ENCODE data around the gene STOML2. TPM values are rescaled to one million over a fixed set of nuclear protein-coding genes. Genes with fewer than 3 reads are reported as not detected.

The STOML2 gene
- polyA plus RNA-seq, 3 donors from 2014 or later, result 79.7 to 155 (median 116) TPM

- H3K27ac Mint-ChIP-seq, result peak overlapping the region; percentile 87 to 99 (median 96)
- no peaks in the 10 kb centered on the region for H3K36me3 Mint-ChIP-seq
- peak overlapping the region; percentile 89 to 99 (median 95) for H3K4me3 Mint-ChIP-seq
These were observed 11.3 kb upstream of the STOML2 start for GRCh38 chr9:35114113-35114839.

GRCh38 chr9:35112257-35113020, 9.5 kb upstream of the STOML2 start:
- H3K27ac Mint-ChIP-seq, result peak overlapping the region; percentile 83 to 95 (median 88)
- peaks cover 0 to 3% (median 0%) of the 10 kb centered on the region in 3 donors for H3K36me3 Mint-ChIP-seq
- peak overlapping the region; percentile 61 to 86 (median 80) for H3K4me3 Mint-ChIP-seq
- DNase-seq, result no peak
- peaks cover 71 to 82% of the 10 kb centered on the region in 2 donors for H3K4me1 Mint-ChIP-seq
- H3K9me3 Mint-ChIP-seq, result no peaks in the 10 kb centered on the region
- H3K27me3 Mint-ChIP-seq (ENCODE audit: low read depth in 3 of 3), result peaks cover 0 to 13% (median 7%) of the 10 kb centered on the region in 3 donors

More at GRCh38 chr9:35114113-35114839, 11.3 kb upstream of the STOML2 start:
- Mint-ChIP-seq H3K27me3 (ENCODE audit: low read depth in 3 of 3) (peaks cover 0 to 13% (median 7%) of the 10 kb centered on the region in 3 donors), H3K9me3 (no peaks in the 10 kb centered on the region), H3K4me1 (peaks cover 64 to 74% of the 10 kb centered on the region in 2 donors)
- peak; percentile 50 to 61 (median 59) for DNase-seq

GRCh38 chr9:35111001-35111933, 8.3 kb upstream of the STOML2 start:
- Mint-ChIP-seq H3K27me3 (ENCODE audit: low read depth in 3 of 3) (peaks cover 0 to 12% (median 5%) of the 10 kb centered on the region in 3 donors), H3K36me3 (peaks cover 0 to 3% (median 0%) of the 10 kb centered on the region in 3 donors), H3K9me3 (no peaks in the 10 kb centered on the region), H3K4me1 (peaks cover 63 to 76% of the 10 kb centered on the region in 2 donors), H3K27ac (peak overlapping the region; percentile 84 to 95 (median 89)), H3K4me3 (peak overlapping the region; percentile 61 to 86 (median 80))
- DNase-seq, result peak; percentile 92 to 95 (median 92)

GRCh38 chr9:35110327-35110761, 7.4 kb upstream of the STOML2 start:
- Mint-ChIP-seq H3K36me3 (peaks cover 0 to 12% (median 0%) of the 10 kb centered on the region in 3 donors), H3K27ac (peak overlapping the region; percentile 84 to 95 (median 89)), H3K27me3 (ENCODE audit: low read depth in 3 of 3) (peaks cover 0 to 10% (median 5%) of the 10 kb centered on the region in 3 donors), H3K4me3 (peak overlapping the region; percentile 61 to 86 (median 80)), H3K9me3 (no peaks in the 10 kb centered on the region), H3K4me1 (peaks cover 58 to 67% of the 10 kb centered on the region in 2 donors)
- DNase-seq, result no peak

- no peak for DNase-seq
- Mint-ChIP-seq H3K27me3 (ENCODE audit: low read depth in 3 of 3) (peaks cover 0 to 4% (median 2%) of the 10 kb centered on the region in 3 donors), H3K27ac (peak overlapping the region in 5 of 6 donors; percentile 19 to 76 (median 65)), H3K4me3 (peak overlapping the region in 1 of 5 donors; percentile 33), H3K4me1 (peaks cover 45 to 54% of the 10 kb centered on the region in 2 donors), H3K9me3 (no peaks in the 10 kb centered on the region), H3K36me3 (peaks cover 0 to 16% (median 3%) of the 10 kb centered on the region in 3 donors)
These were observed 6.1 kb upstream of the STOML2 start for GRCh38 chr9:35108946-35109575.

GRCh38 chr9:35108461-35108860, 5.5 kb upstream of the STOML2 start:
- peaks cover 0 to 16% (median 3%) of the 10 kb centered on the region in 3 donors for H3K36me3 Mint-ChIP-seq
- peaks cover 42 to 53% of the 10 kb centered on the region in 2 donors for H3K4me1 Mint-ChIP-seq
- H3K27ac Mint-ChIP-seq, result peak overlapping the region in 2 of 6 donors; percentile 71 to 76
- H3K4me3 Mint-ChIP-seq, result peak overlapping the region in 1 of 5 donors; percentile 33
- DNase-seq, result no peak
- peaks cover under 1 to 4% (median 3%) of the 10 kb centered on the region in 3 donors for H3K27me3 Mint-ChIP-seq (ENCODE audit: low read depth in 3 of 3)
- H3K9me3 Mint-ChIP-seq, result no peaks in the 10 kb centered on the region

- no peaks in the 10 kb centered on the region for H3K9me3 Mint-ChIP-seq
- H3K4me3 Mint-ChIP-seq, result no peak overlapping the region
- no peak overlapping the region for H3K27ac Mint-ChIP-seq
- no peak for DNase-seq
- peaks cover 46 to 56% of the 10 kb centered on the region in 2 donors for H3K4me1 Mint-ChIP-seq
- H3K27me3 Mint-ChIP-seq (ENCODE audit: low read depth in 3 of 3), result peaks cover 7 to 10% (median 9%) of the 10 kb centered on the region in 3 donors
- peaks cover 0 to 16% (median 3%) of the 10 kb centered on the region in 3 donors for H3K36me3 Mint-ChIP-seq
These were observed 4.7 kb upstream of the STOML2 start for GRCh38 chr9:35107297-35108290.

GRCh38 chr9:35106343-35106730, 3.4 kb upstream of the STOML2 start:
- Mint-ChIP-seq H3K9me3 (no peaks in the 10 kb centered on the region), H3K27ac (no peak overlapping the region), H3K4me1 (peaks cover 48 to 56% of the 10 kb centered on the region in 2 donors), H3K27me3 (ENCODE audit: low read depth in 3 of 3) (peaks cover 7 to 12% (median 8%) of the 10 kb centered on the region in 3 donors), H3K4me3 (no peak overlapping the region), H3K36me3 (peaks cover 0 to 16% (median 3%) of the 10 kb centered on the region in 3 donors)
- DNase-seq, result no peak

GRCh38 chr9:35105571-35106342, 2.8 kb upstream of the STOML2 start:
- peaks cover 7 to 12% (median 8%) of the 10 kb centered on the region in 3 donors for H3K27me3 Mint-ChIP-seq (ENCODE audit: low read depth in 3 of 3)
- H3K27ac Mint-ChIP-seq, result peak overlapping the region in 3 of 6 donors; percentile 26 to 39 (median 35)
- DNase-seq, result no peak
- peaks cover 49 to 56% of the 10 kb centered on the region in 2 donors for H3K4me1 Mint-ChIP-seq
- H3K9me3 Mint-ChIP-seq, result no peaks in the 10 kb centered on the region
- H3K36me3 Mint-ChIP-seq, result peaks cover 3 to 19% (median 5%) of the 10 kb centered on the region in 3 donors
- H3K4me3 Mint-ChIP-seq, result no peak overlapping the region

- DNase-seq, result no peak
- H3K9me3 Mint-ChIP-seq, result no peaks in the 10 kb centered on the region
- H3K27me3 Mint-ChIP-seq (ENCODE audit: low read depth in 3 of 3), result peaks cover 7 to 10% (median 8%) of the 10 kb centered on the region in 3 donors
- H3K4me3 Mint-ChIP-seq, result no peak overlapping the region
- H3K36me3 Mint-ChIP-seq, result peaks cover 6 to 26% (median 6%) of the 10 kb centered on the region in 3 donors
- peak overlapping the region in 2 of 6 donors; percentile 6 to 14 for H3K27ac Mint-ChIP-seq
- H3K4me1 Mint-ChIP-seq, result peaks cover 46 to 56% of the 10 kb centered on the region in 2 donors
These were observed 2.2 kb upstream of the STOML2 start for GRCh38 chr9:35105126-35105525.

- H3K36me3 Mint-ChIP-seq, result peaks cover 6 to 31% (median 8%) of the 10 kb centered on the region in 3 donors
- H3K4me3 Mint-ChIP-seq, result peak overlapping the region in 2 of 5 donors; percentile 9 to 58
- peak overlapping the region in 5 of 6 donors; percentile 22 to 99 (median 93) for H3K27ac Mint-ChIP-seq
- no peaks in the 10 kb centered on the region for H3K9me3 Mint-ChIP-seq
- DNase-seq, result no peak
- H3K27me3 Mint-ChIP-seq (ENCODE audit: low read depth in 3 of 3), result peaks cover 7 to 10% (median 8%) of the 10 kb centered on the region in 3 donors
- H3K4me1 Mint-ChIP-seq, result peaks cover 43 to 50% of the 10 kb centered on the region in 2 donors
These were observed 1.7 kb upstream of the STOML2 start for GRCh38 chr9:35104586-35104985.

Data from immature natural killer cell (primary cell).